Mesenchymal stem cell (in vitro differentiated cells and primary cell): ENCODE data around the gene FRG2.
"Not testable (repeated sequence)": the region's sequence is repeated elsewhere in the genome, so short reads cannot be mapped to it uniquely, and the experiment has no call there.

Experiments
- DNase-seq: peaks from one replicate; pipeline ENCODE4 v3.0.0-alpha.2; 2013
- H2AFZ ChIP-seq: one replicate; pipeline ENCODE4 v1.6.1; 2013; ENCODE audit warnings: low read depth, mild to moderate bottlenecking, control low read depth, inconsistent platforms, low read length, moderate library complexity
- H2AK5ac ChIP-seq: 2 replicates; pipeline ENCODE4 v1.6.1; 2013; ENCODE audit warnings: low read length, moderate library complexity, mild to moderate bottlenecking, inconsistent platforms; ENCODE audit not compliant: severe bottlenecking
- H2BK120ac ChIP-seq: one replicate; pipeline ENCODE4 v1.6.1; 2013; ENCODE audit warnings: low read depth, mild to moderate bottlenecking, inconsistent platforms, low read length, moderate library complexity
- H2BK12ac ChIP-seq, 2 experiments: one replicate each; pipeline ENCODE4 v1.6.1; 2013; ENCODE audit warnings: inconsistent platforms in 2 of 2, low read length in 2 of 2, mild to moderate bottlenecking in 2 of 2, moderate library complexity in 2 of 2, control low read depth in 1 of 2
- H2BK15ac ChIP-seq: one replicate; pipeline ENCODE4 v1.6.1; 2013; ENCODE audit warnings: mild to moderate bottlenecking, low read depth, inconsistent platforms; ENCODE audit not compliant: poor library complexity, severe bottlenecking
- H2BK5ac ChIP-seq: 2 replicates; pipeline ENCODE4 v1.6.1; 2013; ENCODE audit warnings: low read depth, mild to moderate bottlenecking, low read length, control low read depth, inconsistent platforms; ENCODE audit not compliant: poor library complexity, severe bottlenecking
- H3K14ac ChIP-seq, 2 experiments: one replicate each; pipeline ENCODE4 v1.6.1; 2013; ENCODE audit warnings: inconsistent platforms in 2 of 2, low read length in 2 of 2, control low read depth in 1 of 2, mild to moderate bottlenecking in 1 of 2, moderate library complexity in 1 of 2
- H3K18ac ChIP-seq, 2 experiments: one replicate each; pipeline ENCODE4 v1.6.1; 2013; ENCODE audit warnings: inconsistent platforms in 2 of 2, low read length in 2 of 2, control low read depth in 1 of 2, low read depth in 1 of 2, mild to moderate bottlenecking in 1 of 2
- H3K23ac ChIP-seq, 2 experiments: one replicate each; pipeline ENCODE4 v1.6.1; 2013; ENCODE audit warnings: inconsistent platforms in 2 of 2, low read length in 2 of 2, mild to moderate bottlenecking in 2 of 2, moderate library complexity in 2 of 2, control low read depth in 1 of 2
- H3K27ac ChIP-seq: 2 replicates; pipeline ENCODE4 v1.5.1; 2013; ENCODE audit warnings: mild to moderate bottlenecking, moderate library complexity, low read length, control low read depth, inconsistent platforms; ENCODE audit not compliant: poor library complexity, severe bottlenecking
- H3K27me3 ChIP-seq, 2 experiments: 2 replicates each; pipeline versions ENCODE4 v1.6.1 to v1.7.0; 2013; ENCODE audit warnings: low read length in 2 of 2, mild to moderate bottlenecking in 2 of 2, moderate library complexity in 2 of 2, control low read depth in 1 of 2, inconsistent platforms in 1 of 2; ENCODE audit not compliant: control insufficient read depth in 1 of 2, insufficient read depth in 1 of 2
- H3K36me3 ChIP-seq, 2 experiments: 2 replicates each; pipeline versions ENCODE4 v1.6.1 to v1.7.0; 2013; ENCODE audit warnings: low read length in 2 of 2, control low read depth in 1 of 2, inconsistent platforms in 1 of 2, low read depth in 1 of 2, mild to moderate bottlenecking in 1 of 2; ENCODE audit not compliant: insufficient read depth in 2 of 2, control insufficient read depth in 1 of 2
- H3K4ac ChIP-seq, 2 experiments: one replicate each; pipeline ENCODE4 v1.6.1; 2013; ENCODE audit warnings: inconsistent platforms in 2 of 2, low read length in 2 of 2, mild to moderate bottlenecking in 2 of 2, moderate library complexity in 2 of 2, control low read depth in 1 of 2, low read depth in 1 of 2
- H3K4me1 ChIP-seq: 2 replicates; pipeline ENCODE4 v1.6.1; 2013; ENCODE audit warnings: low read depth, low read length, control low read depth; ENCODE audit not compliant: control insufficient read depth, insufficient read depth
- H3K4me2 ChIP-seq: 2 replicates; pipeline ENCODE4 v1.6.1; 2013; ENCODE audit warnings: low read length, mild to moderate bottlenecking, inconsistent platforms; ENCODE audit not compliant: poor library complexity, severe bottlenecking
- H3K4me3 ChIP-seq, 2 experiments: 2 replicates each; pipeline versions ENCODE4 v1.5.1 to v1.7.0; 2013; ENCODE audit warnings: low read length in 2 of 2, mild to moderate bottlenecking in 2 of 2, control low read depth in 1 of 2, low read depth in 1 of 2; ENCODE audit not compliant: insufficient read depth in 1 of 2
- H3K79me1 ChIP-seq: replicated peaks from 2 replicates; pipeline ENCODE4 v1.6.1; 2013; ENCODE audit warnings: mild to moderate bottlenecking, control low read depth, low read length, inconsistent platforms; ENCODE audit not compliant: poor library complexity, severe bottlenecking
- H3K9ac ChIP-seq: 2 replicates; pipeline ENCODE4 v1.7.0; 2013; ENCODE audit warnings: mild to moderate bottlenecking, low read length, moderate library complexity
- H3K9me3 ChIP-seq: 2 replicates; pipeline ENCODE4 v1.7.0; 2013; ENCODE audit warnings: mild to moderate bottlenecking, low read length; ENCODE audit not compliant: control insufficient read depth
- H4K8ac ChIP-seq: one replicate; pipeline ENCODE4 v1.6.1; 2013; ENCODE audit warnings: inconsistent platforms, mild to moderate bottlenecking, low read length, moderate library complexity
- H4K91ac ChIP-seq: one replicate; pipeline ENCODE4 v1.6.1; 2013; ENCODE audit warnings: mild to moderate bottlenecking, low read length, inconsistent platforms
- WGBS: methylation state at CpG from one replicate; pipeline ENCODE4 v1.1.7; 2013; ENCODE audit warnings: mixed read lengths; 5-methylcytosine and 5-hydroxymethylcytosine counted together

FRG2 gene

DNA sequence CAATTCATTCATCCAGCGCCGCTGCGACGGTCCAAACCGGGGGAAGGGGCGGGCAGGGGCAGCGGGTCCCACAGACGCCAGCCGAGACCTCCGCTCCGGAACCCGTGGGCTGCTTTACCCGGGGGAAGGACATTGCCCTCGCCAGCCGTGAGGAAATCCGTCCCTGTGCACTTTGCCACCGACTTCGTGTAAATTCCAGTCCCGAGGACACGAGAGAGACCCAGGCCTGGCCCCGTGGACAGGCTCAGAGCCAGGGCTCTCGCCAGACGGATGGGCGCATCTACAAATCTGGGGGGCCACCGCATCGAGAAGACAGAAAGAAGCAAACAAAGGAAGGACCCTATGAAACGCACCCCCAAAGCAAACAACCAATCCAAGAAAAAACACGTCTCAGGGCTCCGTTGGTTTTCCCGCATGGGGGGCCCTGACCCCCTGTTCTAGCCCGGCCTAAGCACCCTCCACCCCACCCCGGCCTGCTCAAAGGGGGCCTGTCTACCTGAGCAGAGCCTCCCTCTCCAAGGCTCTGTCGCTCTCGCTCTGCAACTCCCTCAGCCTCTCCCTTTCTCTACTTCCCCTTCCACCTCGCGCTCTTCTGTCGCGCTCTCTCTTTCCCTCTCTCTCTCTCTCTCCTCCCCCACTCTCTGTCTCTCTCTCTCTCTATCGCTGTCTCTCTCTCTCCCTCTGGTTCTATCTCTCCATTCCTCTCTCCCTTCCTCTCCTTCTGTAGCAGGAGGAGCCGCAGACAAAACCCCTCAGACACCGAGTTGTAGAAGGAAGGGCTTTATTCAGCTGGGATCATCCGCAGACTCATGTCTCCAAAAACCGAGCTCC lies 11.3 kb downstream of the FRG2 start:
- no peak overlapping the region for H2AFZ ChIP-seq
- H3K4me1 ChIP-seq: peaks cover 19% of the 10 kb centered on the region
- H3K79me1 ChIP-seq: no peaks in the 10 kb centered on the region
- H3K14ac ChIP-seq: no peak overlapping the region
- no peak overlapping the region for H3K4ac ChIP-seq
- DNase-seq: no peak
- H4K91ac ChIP-seq: no peak overlapping the region
- H2BK12ac ChIP-seq: no peak overlapping the region
- no peak overlapping the region for H3K23ac ChIP-seq
- peak overlapping the region in 1 of 2 experiments; percentile 63 for H3K4me3 ChIP-seq
- no peak overlapping the region for H3K18ac ChIP-seq
- H3K27ac ChIP-seq: no peak overlapping the region
- H2BK5ac ChIP-seq: no peak overlapping the region
- H3K9ac ChIP-seq: no peak overlapping the region
- no peak overlapping the region for H2BK120ac ChIP-seq
- no peak overlapping the region for H2AK5ac ChIP-seq
- peaks cover 52 to 64% of the 10 kb centered on the region in 2 experiments for H3K27me3 ChIP-seq
- no peak overlapping the region for H4K8ac ChIP-seq
- no peak overlapping the region for H2BK15ac ChIP-seq
- H3K4me2 ChIP-seq: peak overlapping the region; percentile 66
- H3K9me3 ChIP-seq: no peaks in the 10 kb centered on the region
- 13% methylated on average over 43 of the region's 43 CpGs for WGBS
- H3K36me3 ChIP-seq: no peaks in the 10 kb centered on the region

DNA sequence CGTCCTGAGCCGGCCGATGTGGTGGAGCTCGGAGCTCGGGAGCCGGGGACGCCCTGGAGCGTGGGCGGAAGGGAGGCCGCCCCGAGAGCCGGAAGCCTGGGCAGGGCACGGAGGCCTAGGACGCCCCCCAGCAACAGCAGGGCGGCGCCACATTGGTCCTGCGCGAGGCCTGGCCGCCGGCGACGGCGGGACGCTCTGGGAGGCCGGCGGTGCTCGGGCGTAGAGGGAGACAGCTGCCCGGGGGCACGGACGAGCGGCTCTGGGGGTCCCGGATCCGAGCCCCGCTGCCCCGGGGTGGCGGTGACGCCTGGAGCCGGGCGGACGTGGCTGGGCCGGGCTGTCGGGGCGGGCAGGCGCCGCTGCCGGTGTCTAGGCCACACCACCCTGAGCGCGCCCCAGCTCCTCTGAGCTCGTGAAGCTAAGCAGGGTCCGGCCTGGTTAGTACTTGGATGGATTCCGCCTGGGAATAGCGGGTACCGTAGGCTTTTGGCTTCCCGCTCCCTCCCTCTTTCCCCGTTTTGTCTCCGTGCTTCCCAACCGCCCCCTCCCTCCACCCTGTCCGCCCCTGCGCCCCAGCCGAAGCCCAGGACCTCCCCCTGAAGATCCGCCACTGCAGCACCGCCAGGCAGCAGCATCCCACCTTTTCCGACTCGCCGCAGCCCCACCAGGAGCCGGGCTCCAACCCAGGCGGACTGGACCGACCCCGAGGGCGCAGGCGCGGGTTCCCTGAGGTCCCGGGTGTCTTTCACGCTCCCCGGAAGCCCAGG lies 12.1 kb downstream of the FRG2 start:
- Histone ChIP-seq H2BK5ac (no peak overlapping the region), H3K4me3 (peak overlapping the region; percentile 47 to 63), H3K79me1 (no peaks in the 10 kb centered on the region), H3K14ac (peak overlapping the region in 1 of 2 experiments; percentile 81), H3K18ac (peak overlapping the region; percentile 35 to 52), H2BK15ac (peak overlapping the region; percentile 50), H4K91ac (no peak overlapping the region), H3K36me3 (no peaks in the 10 kb centered on the region), H3K27me3 (peaks cover 44 to 56% of the 10 kb centered on the region in 2 experiments), H3K27ac (no peak overlapping the region), H3K9me3 (no peaks in the 10 kb centered on the region), H3K4me2 (peak overlapping the region; percentile 66), H3K4ac (no peak overlapping the region), H4K8ac (peak overlapping the region; percentile 64), H3K23ac (no peak overlapping the region), H2AFZ (peak overlapping the region; percentile 61), H2AK5ac (no peak overlapping the region), H2BK12ac (no peak overlapping the region), H3K9ac (peak overlapping the region; percentile 15), H2BK120ac (no peak overlapping the region), H3K4me1 (peaks cover 17% of the 10 kb centered on the region)
- DNase-seq: no peak
- WGBS: 7% methylated on average over 54 of the region's 76 CpGs

DNA sequence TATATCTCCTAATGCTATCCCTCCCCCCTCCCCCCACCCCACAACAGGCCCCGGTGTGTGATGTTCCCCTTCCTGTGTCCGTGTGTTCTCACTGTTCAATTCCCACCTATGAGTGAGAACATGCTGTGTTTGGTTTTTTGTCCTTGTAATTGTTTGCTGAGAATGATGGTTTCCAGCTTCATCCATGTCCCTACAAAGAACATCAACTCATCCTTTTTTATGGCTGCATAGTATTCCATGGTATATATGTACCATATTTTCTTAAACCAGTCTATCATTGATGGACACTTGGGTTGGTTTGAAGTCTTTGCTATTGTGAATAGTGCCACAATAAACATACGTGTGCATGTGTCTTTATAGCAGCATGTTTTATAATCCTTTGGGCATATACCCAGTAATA lies 37.1 kb downstream of the FRG2 start:
- H2BK120ac ChIP-seq, H2AK5ac ChIP-seq, H3K36me3 ChIP-seq, H3K4me3 ChIP-seq, H3K9me3 ChIP-seq, H2AFZ ChIP-seq, H4K8ac ChIP-seq, H3K9ac ChIP-seq, H3K4ac ChIP-seq, H3K23ac ChIP-seq, H3K4me1 ChIP-seq, H3K27ac ChIP-seq, H3K18ac ChIP-seq, H4K91ac ChIP-seq, H3K79me1 ChIP-seq, H3K27me3 ChIP-seq, H3K14ac ChIP-seq, H2BK15ac ChIP-seq, H2BK12ac ChIP-seq, H3K4me2 ChIP-seq, H2BK5ac ChIP-seq, DNase-seq: not testable (repeated sequence)
- WGBS: no CpG with 5 or more reads among the region's 3 CpGs

DNA sequence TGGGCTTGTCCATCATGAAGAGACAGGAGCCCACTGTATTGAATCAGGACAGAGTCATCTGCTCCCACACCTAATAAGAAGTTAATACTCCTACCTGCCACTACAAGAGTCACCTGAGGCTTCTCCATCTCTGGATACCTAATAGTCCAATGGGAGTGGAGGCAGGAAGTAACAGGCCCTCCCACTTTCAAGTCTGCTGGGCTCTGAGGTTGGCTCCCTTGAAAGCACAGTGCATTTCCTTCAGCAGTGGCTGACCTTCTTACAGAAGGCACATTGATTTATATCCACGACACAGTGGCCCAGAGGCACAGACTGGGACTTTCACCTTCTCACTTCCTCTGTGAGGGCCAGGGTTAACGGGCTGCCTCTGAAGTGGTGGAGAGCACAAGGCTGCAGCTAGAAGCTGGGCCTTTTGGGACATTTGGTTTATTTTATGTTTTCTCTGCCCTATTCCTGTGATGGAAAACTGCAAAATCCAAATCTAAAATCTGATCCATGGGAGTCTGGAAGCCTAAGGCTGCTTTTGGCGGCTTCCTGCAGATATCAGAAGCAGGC lies 38.1 kb downstream of the FRG2 start:
- Histone ChIP-seq H2BK120ac (no peak overlapping the region), H3K79me1 (no peaks in the 10 kb centered on the region), H3K36me3 (no peaks in the 10 kb centered on the region), H3K23ac (no peak overlapping the region), H3K9me3 (no peaks in the 10 kb centered on the region), H3K4me3 (no peak overlapping the region), H3K9ac (no peak overlapping the region), H2AK5ac (no peak overlapping the region), H2BK5ac (no peak overlapping the region), H2BK12ac (no peak overlapping the region), H3K27me3 (no peaks in the 10 kb centered on the region), H3K18ac (no peak overlapping the region), H2AFZ (no peak overlapping the region), H3K27ac (no peak overlapping the region), H3K4ac (no peak overlapping the region), H4K91ac (no peak overlapping the region), H3K4me1 (no peaks in the 10 kb centered on the region), H3K14ac (no peak overlapping the region), H2BK15ac (no peak overlapping the region), H4K8ac (peak overlapping the region; percentile 28), H3K4me2 (no peak overlapping the region)
- DNase-seq: no peak
- WGBS: 33% methylated on average over 3 of the region's 3 CpGs
